GM06990 (cell line): ENCODE measurements around the gene RAMP2.
"Not testable (repeated sequence)": the region's sequence is repeated elsewhere in the genome, so short reads cannot be mapped to it uniquely, and the experiment has no call there.

Source experiments
- DNase-seq: peaks from one replicate; pipeline ENCODE4 v3.0.0-alpha.2; 2011; ENCODE audit not compliant: insufficient read length; ENCODE audit errors: extremely low read depth
- H3K27me3 ChIP-seq: replicated peaks from 2 replicates; pipeline ENCODE4 v1.6.0; 2011; ENCODE audit warnings: low read length; ENCODE audit not compliant: control insufficient read depth, insufficient read depth
- H3K36me3 ChIP-seq: 2 replicates; pipeline ENCODE4 v1.5.1; 2011; ENCODE audit warnings: low read length; ENCODE audit not compliant: control insufficient read depth, insufficient read depth
- H3K4me3 ChIP-seq: replicated peaks from 2 replicates; pipeline ENCODE4 v1.5.1; 2011; ENCODE audit warnings: low read depth, mild to moderate bottlenecking, control low read depth, low read length
- TF ChIP-seq, protein P1 (sequence below): IDR thresholded peaks from 2 replicates; pipeline ENCODE4 v1.5.1; 2011; ENCODE audit warnings: low read length, control low read depth, mild to moderate bottlenecking, inconsistent platforms; ENCODE audit not compliant: insufficient read depth, poor library complexity, severe bottlenecking

Gene RAMP2, protein sequence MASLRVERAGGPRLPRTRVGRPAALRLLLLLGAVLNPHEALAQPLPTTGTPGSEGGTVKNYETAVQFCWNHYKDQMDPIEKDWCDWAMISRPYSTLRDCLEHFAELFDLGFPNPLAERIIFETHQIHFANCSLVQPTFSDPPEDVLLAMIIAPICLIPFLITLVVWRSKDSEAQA

DNA sequence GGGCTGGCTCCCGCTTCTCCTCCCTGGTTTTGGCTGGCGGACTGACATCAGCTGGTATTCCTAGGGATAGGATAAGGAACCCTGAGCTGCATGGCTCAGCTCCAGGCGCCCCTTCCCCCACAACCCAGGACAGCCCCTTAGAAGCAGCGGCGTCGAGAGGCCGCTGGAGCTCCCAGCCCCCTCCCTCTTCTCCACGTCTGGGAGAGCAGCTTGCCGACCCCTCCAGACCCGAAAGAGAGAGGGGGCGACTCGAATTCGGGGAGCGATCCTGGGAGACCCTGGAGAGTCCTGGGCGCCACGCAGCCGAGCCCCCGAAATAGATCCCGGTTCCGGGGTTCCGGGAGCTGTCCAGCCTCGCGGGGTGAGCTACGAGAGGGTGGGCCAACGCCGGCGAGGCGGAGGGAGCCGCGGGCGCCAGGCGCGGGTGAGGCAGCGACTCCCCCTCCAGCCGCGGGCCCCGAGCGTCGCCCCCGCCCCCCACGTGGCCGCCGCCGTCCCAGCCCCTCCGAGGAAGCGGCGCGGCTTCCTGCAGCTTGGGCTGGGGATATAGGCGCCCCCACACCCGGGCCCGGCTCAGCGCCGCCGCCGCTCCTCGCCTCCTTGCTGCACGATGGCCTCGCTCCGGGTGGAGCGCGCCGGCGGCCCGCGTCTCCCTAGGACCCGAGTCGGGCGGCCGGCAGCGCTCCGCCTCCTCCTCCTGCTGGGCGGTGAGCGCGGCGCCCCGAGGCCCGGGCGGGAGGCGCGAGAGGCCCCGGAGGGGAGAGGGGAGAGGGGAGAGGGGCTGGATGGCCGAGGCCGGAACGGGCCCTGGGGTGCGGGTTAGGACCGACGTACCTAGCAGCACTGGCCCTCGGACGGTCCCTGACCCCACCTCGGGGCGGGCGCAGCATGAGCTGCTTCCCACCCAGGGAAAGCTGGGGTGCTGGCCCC is at the start of gene RAMP2:
RAMP2 (plus strand) TSS at position 576 of the 930 bp plus-strand sequence; CDS start at position 611, 35 bp downstream.
- H3K27me3 ChIP-seq: no peaks in the 10 kb centered on the region
- H3K36me3 ChIP-seq: no peaks in the 10 kb centered on the region
- peak within 1 kb of the TSS; percentile 29 for H3K4me3 ChIP-seq
- TF ChIP-seq, protein P1, sequence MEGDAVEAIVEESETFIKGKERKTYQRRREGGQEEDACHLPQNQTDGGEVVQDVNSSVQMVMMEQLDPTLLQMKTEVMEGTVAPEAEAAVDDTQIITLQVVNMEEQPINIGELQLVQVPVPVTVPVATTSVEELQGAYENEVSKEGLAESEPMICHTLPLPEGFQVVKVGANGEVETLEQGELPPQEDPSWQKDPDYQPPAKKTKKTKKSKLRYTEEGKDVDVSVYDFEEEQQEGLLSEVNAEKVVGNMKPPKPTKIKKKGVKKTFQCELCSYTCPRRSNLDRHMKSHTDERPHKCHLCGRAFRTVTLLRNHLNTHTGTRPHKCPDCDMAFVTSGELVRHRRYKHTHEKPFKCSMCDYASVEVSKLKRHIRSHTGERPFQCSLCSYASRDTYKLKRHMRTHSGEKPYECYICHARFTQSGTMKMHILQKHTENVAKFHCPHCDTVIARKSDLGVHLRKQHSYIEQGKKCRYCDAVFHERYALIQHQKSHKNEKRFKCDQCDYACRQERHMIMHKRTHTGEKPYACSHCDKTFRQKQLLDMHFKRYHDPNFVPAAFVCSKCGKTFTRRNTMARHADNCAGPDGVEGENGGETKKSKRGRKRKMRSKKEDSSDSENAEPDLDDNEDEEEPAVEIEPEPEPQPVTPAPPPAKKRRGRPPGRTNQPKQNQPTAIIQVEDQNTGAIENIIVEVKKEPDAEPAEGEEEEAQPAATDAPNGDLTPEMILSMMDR: no peak
- peak; percentile 44 for DNase-seq

DNA sequence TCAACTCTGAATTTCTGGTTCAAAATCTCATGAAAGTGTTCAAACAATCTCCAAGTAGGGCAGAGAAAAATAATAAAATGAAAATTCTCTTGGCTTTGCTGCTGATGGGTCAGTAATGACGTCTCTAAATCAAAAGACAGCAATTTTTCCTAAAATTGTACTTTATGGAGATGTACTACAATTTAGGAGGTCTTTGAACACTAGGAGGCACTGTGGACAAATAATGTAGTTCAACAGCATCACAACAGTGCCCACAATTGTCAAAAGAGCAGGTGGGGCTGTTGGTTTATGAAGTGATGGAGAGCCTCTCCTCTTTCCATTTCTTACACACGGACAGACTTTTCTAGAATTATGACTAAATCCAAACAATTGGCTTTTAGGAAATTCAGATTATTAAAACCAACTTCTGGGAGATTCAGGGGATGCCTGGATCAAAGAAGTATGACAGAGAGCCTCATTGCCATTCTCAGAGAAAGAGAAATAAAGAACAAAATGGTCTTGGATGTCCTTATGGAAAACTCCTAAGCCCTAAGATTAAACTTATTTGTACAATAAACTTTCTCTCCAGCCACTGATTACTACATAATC is 39.9 kb upstream of the RAMP2 start:
- Histone ChIP-seq H3K36me3 (peaks cover 18% of the 10 kb centered on the region), H3K4me3 (no peak overlapping the region), H3K27me3 (no peaks in the 10 kb centered on the region)
- TF ChIP-seq, protein P1: peak; percentile 68
- DNase-seq: no peak

DNA sequence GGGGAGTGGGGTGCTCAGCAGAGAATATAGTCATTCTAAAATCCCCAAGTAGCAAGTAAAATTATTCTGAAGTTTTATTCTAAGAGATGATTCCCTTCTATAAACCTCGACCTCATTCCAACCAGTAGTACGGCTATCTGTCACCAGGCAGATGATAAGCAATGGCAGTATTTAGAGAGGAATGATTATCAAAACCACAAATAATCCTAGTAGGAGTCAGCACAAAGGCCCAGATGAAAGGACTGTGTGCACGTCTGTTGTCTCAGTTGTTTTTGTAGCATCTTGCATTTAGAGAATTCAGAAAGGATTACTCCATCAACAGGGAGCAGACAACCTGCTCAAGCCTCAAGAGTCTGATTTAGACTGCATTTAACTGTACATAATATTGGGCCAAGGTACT is 37.4 kb upstream of the RAMP2 start:
- Histone ChIP-seq H3K27me3 (no peaks in the 10 kb centered on the region), H3K4me3 (no peak overlapping the region), H3K36me3 (peaks cover 9% of the 10 kb centered on the region)
- no peak for DNase-seq
- TF ChIP-seq, protein P1: no peak

DNA sequence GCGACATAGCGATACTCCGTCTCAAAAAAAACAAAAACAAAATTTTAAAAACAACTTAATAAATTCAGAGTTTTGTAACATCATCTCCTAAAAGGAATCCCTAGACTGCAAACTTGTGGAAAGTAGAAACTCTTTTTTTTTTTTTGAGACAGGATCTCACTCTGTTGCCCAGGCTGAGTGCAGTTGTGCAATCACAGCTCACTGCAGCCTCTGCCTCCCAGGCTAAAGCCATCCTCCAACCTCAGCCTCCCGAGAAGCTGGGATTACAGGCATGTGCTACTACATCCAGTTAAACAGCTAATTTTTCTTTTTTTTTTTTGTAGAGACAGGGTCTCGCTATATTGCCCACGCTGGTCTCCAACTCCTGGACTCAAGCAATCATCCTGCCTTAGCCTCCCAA is 35.9 kb upstream of the RAMP2 start:
- no peaks in the 10 kb centered on the region for H3K27me3 ChIP-seq
- peaks cover 5% of the 10 kb centered on the region for H3K36me3 ChIP-seq
- no peak overlapping the region for H3K4me3 ChIP-seq
- no peak for DNase-seq
- TF ChIP-seq, protein P1: no peak

DNA sequence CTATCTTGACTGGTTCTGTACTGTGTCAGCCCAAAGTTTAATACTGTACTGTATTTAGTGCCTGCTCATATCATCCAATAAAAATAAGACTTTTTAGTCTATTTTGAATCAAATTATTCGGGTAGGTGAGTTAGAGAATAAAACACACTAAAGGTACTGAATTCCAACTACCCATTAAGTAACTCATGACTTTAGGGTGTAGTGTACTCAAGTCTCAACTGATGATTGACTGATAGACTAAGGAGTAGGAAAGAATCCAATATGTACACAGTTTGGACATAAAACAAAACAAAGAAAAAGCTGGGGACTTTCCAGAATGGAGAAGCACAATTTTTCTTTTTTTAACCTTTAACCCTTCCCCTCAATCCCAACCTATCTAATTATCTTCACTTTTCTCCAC is 20.3 kb upstream of the RAMP2 start:
- TF ChIP-seq, protein P1: no peak
- Histone ChIP-seq H3K36me3 (no peaks in the 10 kb centered on the region), H3K27me3 (no peaks in the 10 kb centered on the region), H3K4me3 (no peak overlapping the region)
- no peak for DNase-seq

DNA sequence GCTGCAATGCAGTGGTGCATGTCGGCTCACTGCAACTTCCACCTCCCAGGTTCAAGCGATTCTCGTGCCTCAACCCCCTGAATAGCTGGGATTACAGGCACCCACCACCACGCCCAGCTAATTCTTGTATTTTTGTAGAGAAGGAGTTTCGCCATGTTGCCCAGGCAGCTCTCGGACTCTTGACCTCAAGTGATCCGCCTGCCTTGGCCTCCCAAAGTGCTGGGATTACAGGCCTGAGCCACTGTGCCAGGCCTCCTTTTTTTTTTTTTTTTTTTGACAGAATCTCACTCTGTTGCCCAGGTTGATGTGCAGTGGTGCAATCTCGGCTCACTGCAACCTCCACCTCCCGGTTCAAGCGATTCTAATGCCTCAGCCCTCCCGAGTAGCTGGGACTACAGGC is 18.1 kb upstream of the RAMP2 start:
- DNase-seq, H3K4me3 ChIP-seq, H3K36me3 ChIP-seq, H3K27me3 ChIP-seq: not testable (repeated sequence)
